ENCODE measurements around the gene FUZ.

GRCh38 chr19:49833599-49833998 is 20.5 kb upstream of the FUZ start:
- no peak for TF ChIP-seq CHD2 (IDR thresholded peaks at IDR 0.05; ENCODE audit: low read length, partially characterized antibody)
- TF ChIP-seq FOSL2 (IDR thresholded peaks at IDR 0.05; ENCODE audit: borderline replicate concordance, low read depth) = no peak
- TF ChIP-seq, protein P1, sequence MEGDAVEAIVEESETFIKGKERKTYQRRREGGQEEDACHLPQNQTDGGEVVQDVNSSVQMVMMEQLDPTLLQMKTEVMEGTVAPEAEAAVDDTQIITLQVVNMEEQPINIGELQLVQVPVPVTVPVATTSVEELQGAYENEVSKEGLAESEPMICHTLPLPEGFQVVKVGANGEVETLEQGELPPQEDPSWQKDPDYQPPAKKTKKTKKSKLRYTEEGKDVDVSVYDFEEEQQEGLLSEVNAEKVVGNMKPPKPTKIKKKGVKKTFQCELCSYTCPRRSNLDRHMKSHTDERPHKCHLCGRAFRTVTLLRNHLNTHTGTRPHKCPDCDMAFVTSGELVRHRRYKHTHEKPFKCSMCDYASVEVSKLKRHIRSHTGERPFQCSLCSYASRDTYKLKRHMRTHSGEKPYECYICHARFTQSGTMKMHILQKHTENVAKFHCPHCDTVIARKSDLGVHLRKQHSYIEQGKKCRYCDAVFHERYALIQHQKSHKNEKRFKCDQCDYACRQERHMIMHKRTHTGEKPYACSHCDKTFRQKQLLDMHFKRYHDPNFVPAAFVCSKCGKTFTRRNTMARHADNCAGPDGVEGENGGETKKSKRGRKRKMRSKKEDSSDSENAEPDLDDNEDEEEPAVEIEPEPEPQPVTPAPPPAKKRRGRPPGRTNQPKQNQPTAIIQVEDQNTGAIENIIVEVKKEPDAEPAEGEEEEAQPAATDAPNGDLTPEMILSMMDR (IDR thresholded peaks at IDR 0.05) = no peak
- TF ChIP-seq USF2 (IDR thresholded peaks at IDR 0.05; ENCODE audit: borderline replicate concordance, low read depth, low read length) = no peak

All from SK-N-SH (cell line).